Body of pancreas (tissue), 4 donors: ENCODE data around the gene SELENOS.
A peak's percentile ranks its signal among the peaks of the same experiment; 100 is the strongest.

Source experiments
- CTCF ChIP-seq, 7 experiments: fragments of 450-650 bp in 4 of 7; fragments of 200-600 bp in 3 of 7; sonication (generic) in 3 of 7; IDR thresholded peaks; one replicate each; pipeline ENCODE4 v1.5.1; 2016 to 2019; ENCODE audit warnings: antibody characterized with exemption in 7 of 7
- POLR2A ChIP-seq, 3 donors: fragments of 450-650 bp; IDR thresholded peaks; one replicate each; pipeline ENCODE4 v1.6.1; 2016; ENCODE audit warnings: antibody characterized with exemption in 3 of 3, mild to moderate bottlenecking in 2 of 3

- TF ChIP-seq CTCF (IDR thresholded peaks at IDR 0.05) (peak in 1 of 7 experiments; percentile 17), POLR2A (IDR thresholded peaks at IDR 0.05) (peak; percentile 80 to 91 (median 86))
Observed at GRCh38 chr15:101277038-101277822, at the start of gene SELENOS.
